Large intestine (tissue), 3 donors: ENCODE measurements around the gene FAM13B. TPM values are rescaled to one million over a fixed set of nuclear protein-coding genes. Genes with fewer than 3 reads are reported as not detected.
"Not testable (repeated sequence)": the region's sequence is repeated elsewhere in the genome, so short reads cannot be mapped to it uniquely, and the experiment has no call there.

Experiments
- DNase-seq, 2 donors: peaks; one replicate each; pipeline versions ENCODE4 v3.0.0 to v3.0.0-alpha.2; 2013
- H3K27ac ChIP-seq: one replicate; pipeline ENCODE4 v1.5.1; 2013; ENCODE audit warnings: low read length
- H3K27me3 ChIP-seq: 2 replicates; pipeline ENCODE4 v1.6.1; 2013; ENCODE audit warnings: low read length; ENCODE audit not compliant: control insufficient read depth, insufficient read depth
- H3K36me3 ChIP-seq: 2 replicates; pipeline ENCODE4 v1.6.1; 2013; ENCODE audit warnings: low read length; ENCODE audit not compliant: control insufficient read depth, insufficient read depth
- H3K4me1 ChIP-seq: one replicate; pipeline ENCODE4 v1.6.1; 2013; ENCODE audit warnings: low read length; ENCODE audit not compliant: control insufficient read depth, insufficient read depth
- H3K4me3 ChIP-seq: one replicate; pipeline ENCODE4 v1.5.1; 2013; ENCODE audit warnings: low read length
- H3K9me3 ChIP-seq: one replicate; pipeline ENCODE4 v1.6.1; 2013; ENCODE audit warnings: mild to moderate bottlenecking, low read depth, low read length, moderate library complexity; ENCODE audit not compliant: control insufficient read depth
- whole genome bisulfite sequencing: methylation state at CpG from one replicate; pipeline ENCODE4 v1.1.5; 2013; ENCODE audit warnings: low lambda C conversion rate; ENCODE audit not compliant: insufficient coverage; 5-methylcytosine and 5-hydroxymethylcytosine counted together
- polyA plus RNA-seq: library from polyadenylated mRNA; unstranded; fragments of 120-200 nt; gene quantifications from one replicate; pipeline ENCODE4 v1.2.1, GENCODE V29; 2013

FAM13B gene
- polyA plus RNA-seq, 1 donor: 23.5 TPM

- H3K36me3 ChIP-seq: no peaks in the 10 kb centered on the region
- H3K27me3 ChIP-seq: no peaks in the 10 kb centered on the region
- H3K9me3 ChIP-seq: no peaks in the 10 kb centered on the region
- DNase-seq: peak; percentile 76 to 83
- peaks cover 10% of the 10 kb centered on the region for H3K4me1 ChIP-seq
- no peak overlapping the region for H3K27ac ChIP-seq
- 88% methylated on average over 2 of the region's 11 CpGs for WGBS
- H3K4me3 ChIP-seq: no peak overlapping the region
These were observed 3.0 kb upstream of the FAM13B start for GRCh38 chr5:138035605-138036537.

- peaks cover 10% of the 10 kb centered on the region for H3K4me1 ChIP-seq
- no peaks in the 10 kb centered on the region for H3K9me3 ChIP-seq
- no CpG with 5 or more reads among the region's 2 CpGs for WGBS
- DNase-seq: no peak
- no peaks in the 10 kb centered on the region for H3K27me3 ChIP-seq
- peak overlapping the region; percentile 100 for H3K27ac ChIP-seq
- no peaks in the 10 kb centered on the region for H3K36me3 ChIP-seq
- no peak overlapping the region for H3K4me3 ChIP-seq
These were observed 1.0 kb upstream of the FAM13B start for GRCh38 chr5:138033907-138034306.

GRCh38 chr5:138033386-138033808, 518 bp upstream of the FAM13B start:
- no CpG with 5 or more reads among the region's 15 CpGs for WGBS
- H3K27me3 ChIP-seq: no peaks in the 10 kb centered on the region
- peaks cover 10% of the 10 kb centered on the region for H3K4me1 ChIP-seq
- H3K27ac ChIP-seq: peak overlapping the region; percentile 100
- DNase-seq: no peak
- H3K4me3 ChIP-seq: peak overlapping the region; percentile 99
- H3K9me3 ChIP-seq: no peaks in the 10 kb centered on the region
- no peaks in the 10 kb centered on the region for H3K36me3 ChIP-seq

- H3K4me1 ChIP-seq: peaks cover 10% of the 10 kb centered on the region
- no peaks in the 10 kb centered on the region for H3K9me3 ChIP-seq
- no peaks in the 10 kb centered on the region for H3K36me3 ChIP-seq
- H3K4me3 ChIP-seq: peak overlapping the region; percentile 99
- no peaks in the 10 kb centered on the region for H3K27me3 ChIP-seq
- peak overlapping the region; percentile 100 for H3K27ac ChIP-seq
- peak in 1 of 2 donors; percentile 70 for DNase-seq
- no CpG with 5 or more reads among the region's 24 CpGs for WGBS
These were observed 779 bp downstream of the FAM13B start for GRCh38 chr5:138032028-138032571.

- Histone ChIP-seq H3K27ac (no peak overlapping the region), H3K4me3 (no peak overlapping the region), H3K36me3 (no peaks in the 10 kb centered on the region), H3K27me3 (no peaks in the 10 kb centered on the region), H3K9me3 (no peaks in the 10 kb centered on the region), H3K4me1 (peaks cover 10% of the 10 kb centered on the region)
- 83% methylated on average over 1 of the region's 2 CpGs for WGBS
- no peak for DNase-seq
These were observed 2.9 kb downstream of the FAM13B start for GRCh38 chr5:138029944-138030343.

- 100% methylated on average over 2 of the region's 2 CpGs for WGBS
- no peaks in the 10 kb centered on the region for H3K9me3 ChIP-seq
- no peak for DNase-seq
- no peaks in the 10 kb centered on the region for H3K27me3 ChIP-seq
- H3K36me3 ChIP-seq: no peaks in the 10 kb centered on the region
- H3K4me3 ChIP-seq: no peak overlapping the region
- H3K4me1 ChIP-seq: peaks cover 10% of the 10 kb centered on the region
- H3K27ac ChIP-seq: no peak overlapping the region
These were observed 3.4 kb downstream of the FAM13B start for GRCh38 chr5:138029501-138029900.

GRCh38 chr5:138028971-138029365, 3.9 kb downstream of the FAM13B start:
- Histone ChIP-seq H3K4me3 (no peak overlapping the region), H3K4me1 (peaks cover 9% of the 10 kb centered on the region), H3K27me3 (no peaks in the 10 kb centered on the region), H3K27ac (no peak overlapping the region), H3K9me3 (no peaks in the 10 kb centered on the region), H3K36me3 (no peaks in the 10 kb centered on the region)
- no CpG with 5 or more reads among the region's 5 CpGs for WGBS
- no peak for DNase-seq

GRCh38 chr5:138028262-138028970, 4.5 kb downstream of the FAM13B start:
- not testable (repeated sequence) for H3K4me1 ChIP-seq, H3K27ac ChIP-seq, H3K4me3 ChIP-seq, H3K27me3 ChIP-seq, H3K36me3 ChIP-seq, H3K9me3 ChIP-seq, DNase-seq
- WGBS: no CpG with 5 or more reads among the region's 12 CpGs

- not testable (repeated sequence) for H3K4me1 ChIP-seq, H3K4me3 ChIP-seq, H3K27me3 ChIP-seq, H3K36me3 ChIP-seq, H3K27ac ChIP-seq, H3K9me3 ChIP-seq, DNase-seq
- 100% methylated on average over 2 of the region's 9 CpGs for WGBS
These were observed 6.1 kb downstream of the FAM13B start for GRCh38 chr5:138026793-138027192.

- Histone ChIP-seq H3K9me3 (no peaks in the 10 kb centered on the region), H3K4me1 (no peaks in the 10 kb centered on the region), H3K27ac (no peak overlapping the region), H3K27me3 (no peaks in the 10 kb centered on the region), H3K4me3 (no peak overlapping the region), H3K36me3 (peaks cover 3% of the 10 kb centered on the region)
- DNase-seq: no peak
- no CpG with 5 or more reads among the region's 1 CpG for WGBS
These were observed 7.6 kb downstream of the FAM13B start for GRCh38 chr5:138025285-138025684.
